ES-I3 (cell line): ENCODE measurements around the gene NOL9.
"Not testable (repeated sequence)": the region's sequence is repeated elsewhere in the genome, so short reads cannot be mapped to it uniquely, and the experiment has no call there.

Experiments used
- H3K36me3 ChIP-seq: 2 replicates; pipeline ENCODE4 v1.6.1; 2013; ENCODE audit warnings: mild to moderate bottlenecking, low read length, control low read depth, moderate library complexity; ENCODE audit not compliant: insufficient read depth
- H3K4me1 ChIP-seq: 2 replicates; pipeline ENCODE4 v1.6.1; 2013; ENCODE audit warnings: mild to moderate bottlenecking, control low read depth, low read length; ENCODE audit not compliant: insufficient read depth
- H3K9ac ChIP-seq: 2 replicates; pipeline ENCODE4 v1.6.1; 2013; ENCODE audit warnings: low read depth, mild to moderate bottlenecking, low read length, moderate library complexity
- H3K9me3 ChIP-seq: 2 replicates; pipeline ENCODE4 v1.6.1; 2013; ENCODE audit warnings: mild to moderate bottlenecking, low read length, moderate library complexity; ENCODE audit not compliant: control insufficient read depth, insufficient read depth

The NOL9 gene

DNA sequence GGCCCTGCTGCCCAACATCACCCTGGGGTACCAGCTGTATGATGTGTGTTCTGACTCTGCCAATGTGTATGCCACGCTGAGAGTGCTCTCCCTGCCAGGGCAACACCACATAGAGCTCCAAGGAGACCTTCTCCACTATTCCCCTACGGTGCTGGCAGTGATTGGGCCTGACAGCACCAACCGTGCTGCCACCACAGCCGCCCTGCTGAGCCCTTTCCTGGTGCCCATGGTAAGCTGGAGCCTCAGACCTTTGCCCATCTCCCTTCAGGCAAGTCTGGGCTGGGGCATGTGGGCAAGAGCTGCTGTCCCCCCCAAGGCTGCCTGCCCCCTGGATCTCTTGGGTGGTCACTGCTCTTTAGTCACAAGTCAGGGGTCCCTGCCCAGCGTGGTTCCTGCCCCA, 16.7 kb upstream of the NOL9 start:
- Histone ChIP-seq H3K36me3 (no peaks in the 10 kb centered on the region), H3K4me1 (no peaks in the 10 kb centered on the region), H3K9me3 (no peaks in the 10 kb centered on the region), H3K9ac (no peak overlapping the region)

- Histone ChIP-seq H3K4me1 (no peaks in the 10 kb centered on the region), H3K9me3 (no peaks in the 10 kb centered on the region), H3K9ac (no peak overlapping the region), H3K36me3 (no peaks in the 10 kb centered on the region)
These were observed 15.8 kb upstream of the NOL9 start for GRCh38 chr1:6570100-6570499.

DNA sequence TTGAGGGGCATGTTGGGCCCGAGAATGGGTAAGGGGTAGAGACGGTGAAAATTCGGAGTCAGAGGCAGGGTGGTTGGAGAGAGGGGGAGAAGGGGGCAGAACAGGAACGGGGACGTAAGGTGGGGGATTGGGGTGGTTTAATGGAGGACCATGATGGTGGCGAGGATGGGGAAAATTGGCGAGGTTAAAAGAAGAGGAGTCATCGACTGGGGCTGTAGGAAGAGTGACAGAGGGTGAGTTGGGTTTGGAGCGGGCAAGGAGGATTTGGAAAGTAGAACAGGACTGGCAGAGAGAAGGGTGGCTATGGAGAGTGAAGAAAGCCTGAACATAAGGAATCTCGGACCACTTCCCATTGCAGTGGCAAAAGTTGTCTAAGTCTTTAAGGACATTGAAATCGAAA, 14.7 kb upstream of the NOL9 start:
- Histone ChIP-seq H3K9me3 (no peaks in the 10 kb centered on the region; the same call in 1 of the 2 replicates), H3K9ac (no peak overlapping the region), H3K36me3 (no peaks in the 10 kb centered on the region), H3K4me1 (no peaks in the 10 kb centered on the region)

GRCh38 chr1:6560267-6560666, 6.0 kb upstream of the NOL9 start:
- no peaks in the 10 kb centered on the region for H3K36me3 ChIP-seq
- no peaks in the 10 kb centered on the region for H3K4me1 ChIP-seq
- peaks cover 2% of the 10 kb centered on the region; the same call in 1 of the 2 replicates for H3K9me3 ChIP-seq
- H3K9ac ChIP-seq, result no peak overlapping the region

- not testable (repeated sequence) for H3K36me3 ChIP-seq, H3K4me1 ChIP-seq, H3K9ac ChIP-seq, H3K9me3 ChIP-seq
These were observed 4.8 kb upstream of the NOL9 start for GRCh38 chr1:6559161-6559560.

- H3K9me3 ChIP-seq, result peaks cover 2% of the 10 kb centered on the region; the same call in 1 of the 2 replicates
These were observed 3.3 kb upstream of the NOL9 start for GRCh38 chr1:6557597-6557996.

DNA sequence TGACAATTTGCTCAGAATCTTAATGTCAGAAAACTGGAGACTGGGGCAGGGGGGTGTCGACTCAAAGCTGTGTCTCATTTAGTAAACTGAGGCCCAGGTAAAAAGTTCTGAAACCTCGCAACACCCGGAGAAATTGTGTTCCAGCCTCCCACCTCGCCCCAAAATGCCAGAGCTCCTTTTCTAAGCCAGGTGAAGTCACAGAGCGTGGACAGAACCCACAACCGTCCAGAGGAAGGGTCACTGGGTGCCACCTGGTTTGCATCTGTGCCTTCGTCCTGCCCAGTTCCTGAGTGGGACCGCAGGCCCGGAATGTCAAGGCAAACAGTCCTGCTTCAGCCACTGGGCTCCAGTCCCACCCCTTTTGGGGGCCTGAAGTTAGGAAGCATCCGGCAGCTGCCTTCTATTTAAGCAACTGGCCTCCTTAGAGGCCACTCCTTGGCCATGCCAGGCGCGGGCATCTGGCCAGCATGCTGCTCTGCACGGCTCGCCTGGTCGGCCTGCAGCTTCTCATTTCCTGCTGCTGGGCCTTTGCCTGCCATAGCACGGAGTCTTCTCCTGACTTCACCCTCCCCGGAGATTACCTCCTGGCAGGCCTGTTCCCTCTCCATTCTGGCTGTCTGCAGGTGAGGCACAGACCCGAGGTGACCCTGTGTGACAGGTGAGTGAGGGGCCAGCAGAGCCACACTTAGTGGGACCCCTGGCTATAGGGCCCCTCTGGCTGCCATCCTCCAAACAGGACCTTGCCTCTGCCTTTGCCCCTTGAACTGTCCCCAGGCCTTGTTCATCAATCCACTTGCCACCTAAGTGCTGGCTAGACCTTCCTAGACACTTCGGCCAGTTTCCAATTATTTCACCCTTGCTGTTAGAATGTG, 830 bp upstream of the NOL9 start, which contains the start of gene TAS1R1:
TSS of gene TAS1R1 (plus strand) at position 401 of the 872 bp plus-strand sequence. CDS start at position 468, 67 bp downstream.
- Histone ChIP-seq H3K36me3 (0 out of 2 replicates have a peak, but pooled peaks cover 7% of the 10 kb centered on the region), H3K4me1 (peaks cover 10% of the 10 kb centered on the region), H3K9ac (peak within 1 kb of the TSS; percentile 99), H3K9me3 (no peaks in the 10 kb centered on the region)

More at GRCh38 chr1:6557597-6557996, 3.3 kb upstream of the NOL9 start:
- no peaks in the 10 kb centered on the region for H3K36me3 ChIP-seq
- peaks cover 10% of the 10 kb centered on the region for H3K4me1 ChIP-seq
- no peak overlapping the region for H3K9ac ChIP-seq

DNA sequence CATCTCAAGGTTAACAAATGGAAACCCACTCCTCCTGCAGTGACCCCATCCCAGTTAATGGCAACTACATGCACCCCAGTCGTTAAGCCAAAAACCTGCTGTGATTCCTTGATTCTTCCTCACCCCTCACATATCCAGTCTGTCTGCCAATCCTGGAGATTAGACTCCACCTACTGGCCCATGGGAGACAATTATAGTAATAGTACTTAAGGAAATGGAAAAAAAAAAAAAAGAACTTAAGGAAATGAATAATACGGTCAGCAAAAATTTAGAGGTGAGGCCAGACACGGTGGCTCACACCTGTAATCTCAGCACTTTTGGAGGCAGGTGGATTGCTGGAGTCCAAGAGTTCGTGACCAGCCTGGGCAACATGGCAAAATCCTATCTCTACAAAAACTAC, 7.0 kb downstream of the NOL9 start:
- no peak overlapping the region for H3K9ac ChIP-seq
- H3K9me3 ChIP-seq, result no peaks in the 10 kb centered on the region
- H3K4me1 ChIP-seq, result no peaks in the 10 kb centered on the region
- H3K36me3 ChIP-seq, result peaks cover 34% of the 10 kb centered on the region

DNA sequence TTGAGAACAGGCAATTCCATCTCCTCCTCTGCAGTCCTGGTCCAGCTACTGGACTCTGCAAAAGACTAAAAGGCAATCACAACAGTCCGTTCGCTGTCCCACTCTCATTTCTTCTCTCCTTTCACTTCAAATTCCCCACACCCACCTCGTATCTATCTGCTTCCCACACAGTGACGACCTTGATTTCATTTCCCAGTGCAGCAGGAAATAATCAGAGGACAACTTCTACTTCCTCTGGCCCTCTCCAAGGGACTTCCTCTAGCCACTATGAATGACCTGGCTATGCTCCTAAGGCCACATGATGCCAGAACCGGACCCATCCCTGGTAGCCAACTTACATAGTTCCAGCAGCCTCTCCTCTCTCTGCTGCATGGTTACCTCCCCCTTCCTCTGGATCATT, 8.0 kb downstream of the NOL9 start:
- no peaks in the 10 kb centered on the region for H3K4me1 ChIP-seq
- no peaks in the 10 kb centered on the region for H3K9me3 ChIP-seq
- H3K9ac ChIP-seq, result no peak overlapping the region
- H3K36me3 ChIP-seq, result peaks cover 34% of the 10 kb centered on the region

- no peaks in the 10 kb centered on the region for H3K9me3 ChIP-seq
- H3K36me3 ChIP-seq, result peaks cover 29% of the 10 kb centered on the region
- no peak overlapping the region for H3K9ac ChIP-seq
These were observed 8.8 kb downstream of the NOL9 start for GRCh38 chr1:6545276-6546112.

DNA sequence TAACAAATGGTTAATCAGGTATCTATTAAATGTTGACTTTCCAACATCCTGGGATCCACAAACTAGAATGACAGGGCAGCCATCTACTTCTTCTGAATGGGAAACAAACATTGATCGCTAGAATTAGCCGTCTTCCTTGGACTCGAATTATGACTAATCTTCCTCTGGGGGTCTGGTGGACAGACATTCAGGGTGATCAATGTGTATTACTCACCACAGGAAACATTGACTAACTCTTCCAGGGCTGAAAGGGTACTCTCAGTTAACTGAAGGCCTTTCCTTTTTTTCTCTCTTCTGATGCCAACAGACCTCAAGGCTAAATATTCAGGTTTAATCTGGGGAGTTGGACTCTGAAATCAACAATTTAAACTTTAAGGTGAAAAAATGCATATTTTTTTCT, 9.5 kb downstream of the NOL9 start:
- H3K9ac ChIP-seq, result no peak overlapping the region
- no peaks in the 10 kb centered on the region for H3K9me3 ChIP-seq
- H3K4me1 ChIP-seq, result no peaks in the 10 kb centered on the region
- H3K36me3 ChIP-seq, result peaks cover 27% of the 10 kb centered on the region

More at GRCh38 chr1:6545276-6546112, 8.8 kb downstream of the NOL9 start:
- no peaks in the 10 kb centered on the region for H3K4me1 ChIP-seq

- no peaks in the 10 kb centered on the region for H3K9me3 ChIP-seq
- no peaks in the 10 kb centered on the region for H3K4me1 ChIP-seq
- H3K36me3 ChIP-seq, result peaks cover 4% of the 10 kb centered on the region; the same call in 1 of the 2 replicates
- no peak overlapping the region for H3K9ac ChIP-seq
These were observed 15.4 kb downstream of the NOL9 start for GRCh38 chr1:6538956-6539355.

DNA sequence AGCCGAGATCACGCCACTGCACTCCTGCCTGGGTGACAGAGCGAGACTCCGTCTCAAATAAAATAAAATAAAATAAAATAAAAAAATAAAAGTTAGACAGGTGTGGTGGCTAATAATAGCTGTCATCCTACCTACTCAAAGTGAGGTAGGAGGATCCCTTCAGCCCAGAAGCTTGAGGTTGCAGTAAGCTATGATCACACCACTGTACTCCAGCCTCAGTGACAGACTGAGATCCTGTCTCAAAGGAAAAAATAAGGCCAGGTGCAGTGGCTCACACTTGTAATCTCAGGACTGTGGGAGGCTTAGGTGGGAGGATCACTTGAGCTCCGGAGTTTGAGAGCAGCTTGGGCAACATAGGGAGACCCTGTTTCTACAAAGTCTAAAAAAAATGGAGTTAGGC, 18.0 kb downstream of the NOL9 start:
- no peak overlapping the region for H3K9ac ChIP-seq
- H3K4me1 ChIP-seq, result no peaks in the 10 kb centered on the region
- no peaks in the 10 kb centered on the region for H3K9me3 ChIP-seq
- peaks cover 10% of the 10 kb centered on the region for H3K36me3 ChIP-seq

- H3K9ac ChIP-seq, result no peak overlapping the region
- H3K9me3 ChIP-seq, result no peaks in the 10 kb centered on the region
- no peaks in the 10 kb centered on the region for H3K4me1 ChIP-seq
- H3K36me3 ChIP-seq, result peaks cover 10% of the 10 kb centered on the region
These were observed 19.1 kb downstream of the NOL9 start for GRCh38 chr1:6535214-6535613.
